ENCODE data around the gene B3GNT3. TPM values are rescaled to one million over a fixed set of nuclear protein-coding genes. Genes with fewer than 3 reads are reported as not detected.
A peak's percentile ranks its signal among the peaks of the same experiment; 100 is the strongest.

The B3GNT3 gene
- total and polyA plus RNA-seq, 2 of the 13 experiments (the other 11 are each of a cell fraction or from before 2014, with no cell fraction given) = 0.86 to 4.0 TPM

GRCh38 chr19:17765069-17765618, 29.8 kb upstream of the B3GNT3 start (continued):
- no peak for TF ChIP-seq HCFC1 (IDR thresholded peaks at IDR 0.05; ENCODE audit: low read depth, low read length)
- TF ChIP-seq MED8 (CRISPR knock-in tag; IDR thresholded peaks at IDR 0.05; ENCODE audit: insufficient replicate concordance) = no peak
- no peak for TF ChIP-seq PAF1 (CRISPR knock-in tag; IDR thresholded peaks at IDR 0.05)
- no peak for TF ChIP-seq ZKSCAN1 (IDR thresholded peaks at IDR 0.05; ENCODE audit: low read length)
- TF ChIP-seq ZNF335 (CRISPR knock-in tag; IDR thresholded peaks at IDR 0.05) = no peak
- TF ChIP-seq IRF9 (CRISPR knock-in tag; IDR thresholded peaks at IDR 0.05; ENCODE audit: borderline replicate concordance) = no peak; the same call in 1 of the 2 replicates
- no peak for TF ChIP-seq PHB2 (IDR thresholded peaks at IDR 0.05; ENCODE audit: partially characterized antibody)
- TF ChIP-seq HNRNPUL1 (IDR thresholded peaks at IDR 0.05; ENCODE audit: low read depth, low read length) = no peak
- no peak for TF ChIP-seq ZNF33A (CRISPR knock-in tag; IDR thresholded peaks at IDR 0.05; ENCODE audit: borderline replicate concordance)
- TF ChIP-seq ZNF446 (CRISPR knock-in tag; IDR thresholded peaks at IDR 0.05) = no peak
- TF ChIP-seq RAD21 (CRISPR knock-in tag; IDR thresholded peaks at IDR 0.05) = no peak
- TF ChIP-seq ZNF83 (CRISPR knock-in tag; IDR thresholded peaks at IDR 0.05; ENCODE audit: borderline replicate concordance) = no peak
- peak; percentile 23; the same call in 1 of the 2 replicates for TF ChIP-seq CTCF (CRISPR knock-in tag; IDR thresholded peaks at IDR 0.05)
- no peak for TF ChIP-seq ZFP37 (CRISPR knock-in tag; IDR thresholded peaks at IDR 0.05; ENCODE audit: borderline replicate concordance)
- peak; percentile 88 for TF ChIP-seq HNF4A (CRISPR knock-in tag; IDR thresholded peaks at IDR 0.05)
- no peak for TF ChIP-seq GTF2F1 (IDR thresholded peaks at IDR 0.05; ENCODE audit: low read length)
- no peak for TF ChIP-seq GPN1 (CRISPR knock-in tag; IDR thresholded peaks at IDR 0.05; ENCODE audit: borderline replicate concordance)
- TF ChIP-seq ZNF644 (CRISPR knock-in tag; IDR thresholded peaks at IDR 0.05; ENCODE audit: low read depth) = peak; percentile 71; the same call in 1 of the 2 replicates
- no peak for TF ChIP-seq SOX13 (IDR thresholded peaks at IDR 0.05)
- TF ChIP-seq SOX13 (CRISPR knock-in tag; conservative IDR thresholded peaks at IDR 0.05 in 1 of 2, IDR thresholded peaks at IDR 0.05 in 1 of 2) = peak in 1 of 2 experiments; percentile 40; a peak in 1 of 4 replicates
- TF ChIP-seq NONO (IDR thresholded peaks at IDR 0.05) = no peak
- peak; percentile 30; the same call in 1 of the 2 replicates for TF ChIP-seq NONO (CRISPR knock-in tag; conservative IDR thresholded peaks at IDR 0.05)
- no peak for TF ChIP-seq CAMTA2 (CRISPR knock-in tag; IDR thresholded peaks at IDR 0.05; ENCODE audit: borderline replicate concordance)
- no peak for TF ChIP-seq ARID3A (IDR thresholded peaks at IDR 0.05; ENCODE audit: low read depth, low read length)
- TF ChIP-seq HDAC2 (CRISPR knock-in tag; IDR thresholded peaks at IDR 0.05) = peak; percentile 75
- no peak for TF ChIP-seq ZNF710 (CRISPR knock-in tag; IDR thresholded peaks at IDR 0.05; ENCODE audit: borderline replicate concordance)

Data from HepG2 (cell line).